GM18505 (cell line): ENCODE results near the gene TUBB8.
"Not testable (repeated sequence)": the region's sequence is repeated elsewhere in the genome, so short reads cannot be mapped to it uniquely, and the experiment has no call there.

Source experiments
- ATAC-seq: cut with Tn5 transposase; IDR thresholded peaks from one replicate; pipeline ENCODE4 v1.9.1; 2021; ENCODE audit not compliant: unreplicated experiment
- POLR2A ChIP-seq: IDR thresholded peaks from 4 replicates; pipeline ENCODE4 v1.6.1; 2011; ENCODE audit warnings: borderline replicate concordance; ENCODE audit not compliant: insufficient read depth, insufficient read length; ENCODE audit errors: extremely low read depth

TUBB8 gene

GRCh38 chr10:83930-84530, 34.9 kb upstream of the TUBB8 start:
- no peak for ATAC-seq
- no peak for TF ChIP-seq POLR2A

DNA sequence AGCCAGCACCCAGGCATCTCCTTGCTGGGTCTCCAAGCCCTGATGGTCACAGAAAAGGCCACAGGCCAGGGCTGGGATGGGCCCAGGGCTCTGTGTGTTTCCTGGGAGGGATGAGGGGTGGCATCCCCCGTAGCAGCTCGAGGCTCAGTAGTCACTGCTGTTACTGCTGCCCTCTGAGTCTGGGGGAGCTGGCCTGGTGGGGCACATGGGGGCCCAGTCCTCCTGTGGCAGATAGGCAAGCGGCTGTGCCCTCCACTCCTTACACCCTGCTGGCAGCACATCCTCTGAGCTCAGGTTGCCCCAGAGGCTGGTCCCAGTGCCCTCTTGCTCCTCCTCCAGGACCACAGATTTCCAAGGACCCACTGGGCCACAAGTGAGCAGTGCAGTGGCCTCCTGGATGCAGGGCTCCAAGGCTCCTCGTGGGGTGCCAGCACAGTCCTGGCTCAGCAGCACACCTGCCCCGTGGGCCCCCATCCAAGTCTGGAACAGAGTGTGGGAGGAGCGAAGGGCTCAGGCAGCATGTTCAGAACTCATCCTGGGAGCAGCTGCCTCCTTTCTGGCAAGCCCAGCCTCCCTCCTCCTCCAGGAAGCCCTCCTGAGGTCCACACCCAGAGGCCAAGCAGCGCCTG, 31.5 kb upstream of the TUBB8 start:
- ATAC-seq: no peak
- no peak for TF ChIP-seq POLR2A

DNA sequence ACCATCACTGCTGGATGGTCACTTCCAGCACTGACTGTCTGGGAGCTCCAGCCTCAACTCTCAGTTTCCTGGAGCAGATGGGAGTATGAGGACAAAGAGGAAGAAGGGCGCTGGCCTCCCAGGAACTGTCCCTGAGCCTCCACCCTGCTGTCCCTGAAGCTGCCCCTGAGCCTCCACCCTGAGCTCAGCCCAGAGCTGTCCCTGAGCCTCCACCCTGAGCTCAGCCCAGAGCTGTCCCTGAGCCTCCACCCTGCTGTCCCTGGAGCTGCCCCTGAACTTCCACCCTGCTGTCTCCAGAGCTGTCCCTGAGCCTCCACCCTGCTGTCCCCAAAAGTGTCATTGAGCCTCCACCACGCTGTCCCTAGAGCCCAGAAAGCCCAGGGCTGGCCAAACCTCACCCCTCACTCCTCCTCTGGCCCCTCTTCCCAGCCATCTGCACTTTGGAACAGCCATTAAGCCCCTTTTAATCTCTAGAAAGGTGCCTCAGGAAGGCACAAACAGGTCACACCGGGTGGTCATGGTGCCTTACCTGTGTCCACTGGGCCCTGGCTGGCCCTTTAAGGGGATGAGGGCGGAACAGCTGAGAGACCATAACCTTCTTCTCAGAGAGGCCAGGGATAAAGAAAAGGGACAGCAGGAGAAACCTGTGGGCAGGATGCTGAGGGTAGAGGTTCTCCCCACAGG, 30.6 kb upstream of the TUBB8 start:
- TF ChIP-seq POLR2A: no peak
- no peak for ATAC-seq

GRCh38 chr10:78556-78955, 29.5 kb upstream of the TUBB8 start:
- TF ChIP-seq POLR2A: no peak
- ATAC-seq: no peak

DNA sequence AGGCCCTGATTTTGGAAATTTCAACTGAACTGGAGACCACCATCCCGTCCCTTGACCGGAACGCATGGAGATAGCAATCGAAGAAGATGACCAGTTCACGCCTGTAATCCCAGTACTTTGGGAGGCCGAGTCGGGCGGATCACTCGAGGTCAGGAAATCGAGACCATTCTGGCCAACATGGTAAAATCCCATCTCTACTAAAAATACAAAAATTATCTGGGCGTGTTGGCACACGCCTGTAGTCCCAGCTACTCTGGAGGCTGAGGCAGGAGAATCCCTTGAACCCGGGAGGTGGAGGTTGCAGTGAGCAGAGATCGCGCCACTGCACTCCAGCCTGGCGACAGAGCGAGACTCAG, 25.1 kb upstream of the TUBB8 start:
- ATAC-seq: not testable (repeated sequence)

DNA sequence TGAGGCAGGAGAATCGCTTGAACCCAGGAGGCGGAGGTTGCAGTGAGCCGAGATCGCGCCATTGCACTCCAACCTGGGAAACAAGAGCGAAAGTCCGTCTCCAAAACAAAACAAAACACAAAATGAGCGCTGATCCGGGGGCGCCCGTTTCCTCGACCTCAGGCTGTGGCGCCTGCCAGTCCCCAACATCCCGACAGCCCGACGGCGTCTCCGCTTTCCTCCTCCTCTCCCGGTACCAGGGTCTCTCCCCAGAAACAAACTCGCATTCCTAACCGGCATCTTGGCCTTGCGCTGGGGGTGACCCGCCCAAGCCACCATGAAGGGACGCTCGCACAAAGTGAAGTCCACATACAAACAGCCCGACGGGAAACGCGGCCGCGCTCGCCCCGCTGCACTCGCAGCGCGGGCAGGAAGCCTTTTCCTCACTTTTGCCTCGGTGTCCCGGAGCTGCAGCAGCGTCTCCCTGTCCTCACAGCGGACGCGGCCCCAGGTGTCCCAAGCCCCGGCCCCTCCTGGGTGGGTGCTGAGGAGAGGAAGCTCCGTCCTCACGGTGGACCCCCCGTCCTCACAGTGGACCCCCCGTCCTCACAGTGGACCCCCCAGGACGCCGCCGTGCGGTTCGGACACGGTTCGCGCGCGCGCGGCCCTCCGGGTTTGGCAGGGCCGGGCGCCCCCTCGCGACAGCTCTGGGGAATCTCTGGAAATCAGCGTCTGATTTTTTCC, 24.6 kb upstream of the TUBB8 start:
- not testable (repeated sequence) for ATAC-seq

DNA sequence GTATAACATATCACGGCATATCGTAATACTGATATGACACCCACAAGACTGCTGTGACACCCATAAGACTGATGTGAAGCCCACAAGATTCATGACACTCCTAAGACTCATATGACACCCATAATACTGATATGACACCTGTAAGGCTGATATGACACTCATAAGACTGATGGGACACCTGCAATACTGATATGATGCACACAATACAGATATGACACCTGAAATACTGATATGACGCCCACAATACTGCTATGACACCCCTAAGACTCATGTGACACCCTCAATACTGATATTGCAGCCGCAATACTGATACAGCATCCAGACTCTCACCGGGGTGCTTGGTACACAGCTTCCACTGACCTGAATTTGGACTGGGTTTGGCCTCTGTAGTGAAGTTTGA, 19.1 kb upstream of the TUBB8 start:
- not testable (repeated sequence) for ATAC-seq

- ATAC-seq: not testable (repeated sequence)
Observed at GRCh38 chr10:49926-50325, 830 bp upstream of the TUBB8 start.

- ATAC-seq: not testable (repeated sequence)
Observed at GRCh38 chr10:47864-48263, 1.2 kb downstream of the TUBB8 start.

- not testable (repeated sequence) for ATAC-seq
Observed at GRCh38 chr10:13315-13635, 35.8 kb downstream of the TUBB8 start.

GRCh38 chr10:12444-13314, 36.4 kb downstream of the TUBB8 start:
- ATAC-seq: not testable (repeated sequence)

- not testable (repeated sequence) for ATAC-seq
Observed at GRCh38 chr10:11260-11659, 37.8 kb downstream of the TUBB8 start.

GRCh38 chr10:10261-10971, 38.7 kb downstream of the TUBB8 start:
- ATAC-seq: not testable (repeated sequence)
